H1 (cell line): ENCODE results near the gene MOV10L1.

Experiments used
- CBX5 ChIP-seq: fragments of 300-800, 300-1000 bp; sonication (generic); IDR thresholded peaks from 2 replicates; pipeline ENCODE4 v1.7.1; 2016; ENCODE audit warnings: antibody characterized with exemption, low read length, low read depth
- RBBP5 ChIP-seq: IDR thresholded peaks from 2 replicates; pipeline ENCODE4 v1.7.1; 2012; ENCODE audit warnings: low read depth, mild to moderate bottlenecking, inconsistent platforms, low read length, moderate library complexity, borderline replicate concordance

- TF ChIP-seq RBBP5, result no peak
- TF ChIP-seq CBX5, result no peak
Measured at GRCh38 chr22:50070366-50070765, 19.4 kb upstream of the MOV10L1 start.
